ENCODE measurements around the gene HMX2.

The HMX2 gene

GRCh38 chr10:123139521-123140163, 8.3 kb upstream of the HMX2 start:
- peak; percentile 62 for DNase-seq

- peak; percentile 66 for DNase-seq
These were observed 7.6 kb upstream of the HMX2 start for GRCh38 chr10:123140164-123140982.

- no peak for DNase-seq
These were observed 6.9 kb upstream of the HMX2 start for GRCh38 chr10:123140983-123141390.

GRCh38 chr10:123141791-123142700, 5.9 kb upstream of the HMX2 start:
- DNase-seq = no peak

GRCh38 chr10:123142701-123143161, 5.2 kb upstream of the HMX2 start:
- DNase-seq = peak; percentile 60

- DNase-seq = peak; percentile 61
These were observed 4.6 kb upstream of the HMX2 start for GRCh38 chr10:123143162-123143824.

GRCh38 chr10:123143825-123144168, 4.1 kb upstream of the HMX2 start:
- DNase-seq = no peak

- DNase-seq = peak; percentile 66
These were observed 3.0 kb upstream of the HMX2 start for GRCh38 chr10:123144697-123145541.

GRCh38 chr10:123145542-123146012, 2.4 kb upstream of the HMX2 start:
- DNase-seq = no peak

GRCh38 chr10:123146013-123146893, 1.7 kb upstream of the HMX2 start:
- DNase-seq = no peak

- no peak for DNase-seq
These were observed 872 bp upstream of the HMX2 start for GRCh38 chr10:123146894-123147634.

GRCh38 chr10:123148414-123149161, 652 bp downstream of the HMX2 start:
- no peak for DNase-seq

- DNase-seq = no peak
These were observed 1.2 kb downstream of the HMX2 start for GRCh38 chr10:123149162-123149567.

- peak; percentile 84 for DNase-seq
These were observed 1.8 kb downstream of the HMX2 start for GRCh38 chr10:123149568-123150270.

- peak; percentile 67 for DNase-seq
These were observed 2.5 kb downstream of the HMX2 start for GRCh38 chr10:123150271-123150985.

GRCh38 chr10:123150986-123151736, 3.2 kb downstream of the HMX2 start:
- peak; percentile 83 for DNase-seq

- DNase-seq = no peak
These were observed 3.8 kb downstream of the HMX2 start for GRCh38 chr10:123151737-123152135.
